Measurements from ENCODE around the gene ENO2. TPM values are rescaled to one million over a fixed set of nuclear protein-coding genes. Genes with fewer than 3 reads are reported as not detected.
A peak's percentile ranks its signal among the peaks of the same experiment; 100 is the strongest.

ENO2 gene
- total RNA-seq, 1 donor from 2014 or later = 29.7 TPM

DNA sequence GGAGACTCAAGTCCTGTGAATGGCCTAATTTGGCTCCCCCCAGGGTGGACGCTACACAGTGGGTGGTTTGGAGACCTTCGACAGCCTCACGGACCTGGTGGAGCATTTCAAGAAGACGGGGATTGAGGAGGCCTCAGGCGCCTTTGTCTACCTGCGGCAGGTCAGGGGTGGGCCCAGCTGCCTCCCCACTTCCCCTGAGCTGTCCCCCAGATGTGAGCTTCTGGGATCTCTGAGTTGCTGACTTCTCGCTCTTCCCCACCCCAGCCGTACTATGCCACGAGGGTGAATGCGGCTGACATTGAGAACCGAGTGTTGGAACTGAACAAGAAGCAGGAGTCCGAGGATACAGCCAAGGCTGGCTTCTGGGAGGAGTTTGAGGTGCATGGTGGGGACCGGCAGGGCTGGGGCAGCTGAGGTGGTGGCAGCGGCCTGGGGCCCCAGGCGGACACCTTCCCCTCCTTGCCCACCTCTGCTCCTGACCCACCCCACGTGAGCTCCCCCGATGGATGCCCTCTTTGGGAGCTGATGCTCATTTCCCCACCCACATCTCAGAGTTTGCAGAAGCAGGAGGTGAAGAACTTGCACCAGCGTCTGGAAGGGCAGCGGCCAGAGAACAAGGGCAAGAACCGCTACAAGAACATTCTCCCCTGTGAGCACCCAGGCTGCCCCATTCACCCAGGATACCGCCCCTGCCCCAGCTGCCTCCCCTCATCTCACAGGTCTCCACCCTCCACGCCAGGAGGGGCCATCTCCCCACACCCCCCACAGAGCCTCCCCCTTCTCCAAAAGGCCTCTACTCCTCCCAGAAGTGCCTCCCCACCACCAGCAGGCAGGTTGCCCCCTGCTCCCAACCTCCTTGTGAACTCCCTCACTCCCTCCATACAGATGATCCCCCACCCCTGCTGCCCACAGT, 41.0 kb downstream of the ENO2 start:
- peak; percentile 63 for DNase-seq (ENCODE audit: low spot score)
- intact Hi-C loops (cut with DNase I) = no loop called here

- intact Hi-C loops (cut with DNase I) = no loop called here
- DNase-seq (ENCODE audit: low spot score) = peak; percentile 75
Measured at GRCh38 chr12:6956021-6956727, 41.8 kb downstream of the ENO2 start.

- intact Hi-C loops (cut with DNase I) = no loop called here
- peak; percentile 71 for DNase-seq (ENCODE audit: low spot score)
Measured at GRCh38 chr12:6957151-6957701, 42.8 kb downstream of the ENO2 start.

DNA sequence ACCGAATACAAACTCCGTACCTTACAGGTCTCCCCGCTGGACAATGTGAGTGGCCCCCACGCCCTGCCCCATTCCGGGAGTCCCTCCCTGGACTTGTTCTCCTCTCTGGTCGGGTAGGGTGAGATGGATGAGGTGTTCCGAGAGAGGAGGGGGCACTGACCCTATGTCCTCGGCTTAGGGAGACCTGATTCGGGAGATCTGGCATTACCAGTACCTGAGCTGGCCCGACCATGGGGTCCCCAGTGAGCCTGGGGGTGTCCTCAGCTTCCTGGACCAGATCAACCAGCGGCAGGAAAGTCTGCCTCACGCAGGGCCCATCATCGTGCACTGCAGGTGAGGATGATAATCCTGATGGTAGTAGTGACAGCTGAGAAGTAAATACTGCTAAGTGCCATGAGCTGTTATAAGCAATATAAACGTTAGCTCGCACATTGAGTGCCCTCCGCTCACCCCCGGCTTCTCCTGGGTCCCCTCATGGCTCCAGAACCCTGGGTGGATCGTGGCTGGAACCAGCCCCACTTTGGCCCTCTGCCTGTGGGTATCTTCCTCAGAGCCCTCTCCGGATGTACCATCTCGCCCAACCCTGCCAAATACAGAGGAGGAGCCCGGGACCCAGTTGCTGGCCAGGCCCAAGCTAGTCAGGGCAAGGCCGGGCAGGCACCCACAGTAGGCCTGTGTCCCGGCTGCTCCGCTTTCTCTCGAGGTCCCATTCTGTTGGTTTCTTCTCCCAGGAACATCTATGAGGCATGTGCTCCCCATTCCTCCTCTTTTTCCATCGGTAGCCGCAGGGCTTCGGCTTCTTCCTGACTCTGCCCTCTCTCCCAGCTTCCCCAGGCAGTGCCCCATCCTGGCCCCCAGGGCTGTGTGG, 43.6 kb downstream of the ENO2 start:
- no peak for DNase-seq (ENCODE audit: low spot score)
- intact Hi-C loops (cut with DNase I) = no loop called here

DNA sequence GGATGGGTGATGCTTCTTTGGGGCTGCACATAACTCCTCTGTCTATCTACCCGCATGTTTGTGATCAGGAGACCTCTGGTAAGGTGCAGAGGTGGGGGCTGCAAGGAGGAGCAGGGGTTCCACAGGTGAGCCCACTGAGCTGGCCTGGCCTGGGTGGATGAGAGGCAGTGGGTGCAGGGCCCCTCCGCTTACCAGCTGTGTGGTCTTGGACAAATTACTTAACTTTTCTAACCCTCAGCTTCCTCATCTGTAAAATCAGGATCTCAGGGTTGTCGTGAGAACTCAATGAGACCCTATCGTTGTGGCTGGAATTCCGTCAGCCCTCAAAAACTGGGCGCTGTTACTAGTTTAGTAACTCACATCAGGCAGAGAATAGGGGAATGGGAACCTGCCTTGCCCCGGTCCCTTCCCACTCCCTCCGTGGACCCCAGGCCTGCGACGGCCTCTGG, 44.3 kb downstream of the ENO2 start:
- intact Hi-C loops (cut with DNase I) = no loop called here
- DNase-seq (ENCODE audit: low spot score) = no peak

DNA sequence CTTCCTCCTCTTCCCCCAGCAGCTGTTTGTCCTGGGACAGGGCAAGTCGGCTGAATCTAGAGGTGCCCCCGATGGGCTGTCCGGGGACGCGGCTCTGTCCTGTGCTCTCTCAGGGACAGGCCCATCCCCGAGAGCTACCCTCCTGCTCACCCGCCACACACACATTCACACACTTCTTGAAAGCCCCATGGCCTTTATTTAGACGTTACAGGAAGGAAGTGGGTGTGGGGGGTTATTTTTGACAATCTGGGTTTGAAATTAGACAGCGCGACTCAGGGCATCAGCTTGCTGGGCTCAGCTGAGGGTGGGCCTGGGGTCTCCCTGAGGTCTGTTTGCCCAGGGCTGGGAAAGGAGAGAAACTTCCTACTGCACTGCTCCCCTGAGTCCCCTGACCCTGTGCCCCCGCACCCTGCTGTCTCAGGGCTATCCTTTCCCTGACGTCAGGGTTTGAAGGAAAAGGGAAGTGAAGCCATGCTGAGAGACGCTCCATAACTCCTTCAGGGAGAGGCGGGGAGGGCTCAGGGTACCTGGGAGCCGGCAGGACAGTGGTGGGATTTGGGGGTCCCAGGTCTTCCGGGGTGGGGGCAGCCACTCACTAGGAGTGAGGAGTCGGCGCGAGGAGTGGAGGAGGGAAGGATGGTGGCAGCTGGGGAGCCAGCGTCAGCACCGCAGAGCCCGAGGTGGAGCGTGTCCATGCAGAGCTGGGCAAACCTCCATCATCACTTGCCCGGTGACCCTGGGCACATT, 44.9 kb downstream of the ENO2 start:
- intact Hi-C loops (cut with DNase I) = no loop called here
- DNase-seq (ENCODE audit: low spot score) = no peak

GRCh38 chr12:6959805-6960592, 45.6 kb downstream of the ENO2 start:
- intact Hi-C loops (cut with DNase I) = no loop called here
- no peak for DNase-seq (ENCODE audit: low spot score)

- intact Hi-C loops (cut with DNase I) = no loop called here
- no peak for DNase-seq (ENCODE audit: low spot score)
Measured at GRCh38 chr12:6960593-6961277, 46.4 kb downstream of the ENO2 start.

DNA sequence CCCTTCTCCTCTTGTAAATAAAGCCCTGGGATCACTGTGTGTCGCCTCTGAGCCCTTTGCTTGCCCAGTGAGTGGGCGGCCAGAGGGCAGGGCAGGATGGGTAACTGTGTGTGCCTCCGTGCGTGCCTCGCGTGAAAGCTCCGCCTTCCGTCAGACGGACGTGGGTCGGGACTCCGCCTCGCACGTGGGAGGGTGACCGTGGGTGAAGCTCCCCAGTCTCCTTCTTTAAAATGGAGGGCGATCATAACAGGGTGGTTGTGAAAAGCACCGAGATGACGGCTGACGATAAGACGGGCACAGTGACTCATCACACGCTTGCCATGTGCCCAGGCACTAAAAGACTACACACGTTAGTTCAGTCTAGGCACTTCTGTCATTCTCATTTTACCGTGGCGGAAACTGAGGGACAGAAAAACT, 46.9 kb downstream of the ENO2 start:
- DNase-seq (ENCODE audit: low spot score) = peak; percentile 80
- intact Hi-C loops (cut with DNase I) = no loop called here

- intact Hi-C loops (cut with DNase I) = no loop called here
- DNase-seq (ENCODE audit: low spot score) = peak; percentile 79
Measured at GRCh38 chr12:6961695-6962284, 47.4 kb downstream of the ENO2 start.

DNA sequence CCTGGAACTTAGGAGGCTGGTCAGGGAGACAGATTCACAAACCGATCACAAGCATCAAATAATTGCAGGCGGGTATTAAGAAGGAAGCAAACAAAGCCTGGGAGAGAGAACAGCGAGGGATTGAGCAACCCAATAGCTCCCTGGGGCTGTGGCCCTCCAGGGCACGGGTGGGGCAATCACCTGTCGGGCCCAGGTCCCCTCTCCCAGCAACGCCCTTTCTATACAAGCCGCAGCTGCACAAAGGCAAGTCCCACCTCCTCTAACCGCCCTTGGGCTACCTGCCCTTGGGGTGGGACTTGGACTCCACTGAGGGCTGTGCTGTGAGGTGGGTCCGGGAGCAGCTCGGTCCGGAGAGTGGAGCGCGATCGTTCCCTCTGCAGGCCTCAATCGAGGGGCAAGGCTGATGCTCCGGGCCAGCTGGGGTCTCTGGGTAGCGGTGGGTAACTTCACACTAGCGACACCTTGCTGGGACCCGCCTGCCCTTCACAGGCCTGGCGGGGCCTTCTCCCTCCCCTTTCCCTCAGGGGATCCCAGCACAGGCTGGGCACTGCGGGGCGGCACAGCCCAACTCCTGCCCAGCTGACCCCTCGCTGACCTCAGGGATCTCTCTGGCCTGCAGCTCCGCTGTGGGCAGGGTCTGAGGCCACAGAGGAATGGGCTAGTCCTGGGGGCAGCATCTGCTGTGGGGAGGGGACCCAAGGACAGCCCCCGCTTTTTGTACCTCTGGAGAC, 48.1 kb downstream of the ENO2 start:
- DNase-seq (ENCODE audit: low spot score) = peak; percentile 76
- intact Hi-C loops (cut with DNase I) = no loop called here

DNA sequence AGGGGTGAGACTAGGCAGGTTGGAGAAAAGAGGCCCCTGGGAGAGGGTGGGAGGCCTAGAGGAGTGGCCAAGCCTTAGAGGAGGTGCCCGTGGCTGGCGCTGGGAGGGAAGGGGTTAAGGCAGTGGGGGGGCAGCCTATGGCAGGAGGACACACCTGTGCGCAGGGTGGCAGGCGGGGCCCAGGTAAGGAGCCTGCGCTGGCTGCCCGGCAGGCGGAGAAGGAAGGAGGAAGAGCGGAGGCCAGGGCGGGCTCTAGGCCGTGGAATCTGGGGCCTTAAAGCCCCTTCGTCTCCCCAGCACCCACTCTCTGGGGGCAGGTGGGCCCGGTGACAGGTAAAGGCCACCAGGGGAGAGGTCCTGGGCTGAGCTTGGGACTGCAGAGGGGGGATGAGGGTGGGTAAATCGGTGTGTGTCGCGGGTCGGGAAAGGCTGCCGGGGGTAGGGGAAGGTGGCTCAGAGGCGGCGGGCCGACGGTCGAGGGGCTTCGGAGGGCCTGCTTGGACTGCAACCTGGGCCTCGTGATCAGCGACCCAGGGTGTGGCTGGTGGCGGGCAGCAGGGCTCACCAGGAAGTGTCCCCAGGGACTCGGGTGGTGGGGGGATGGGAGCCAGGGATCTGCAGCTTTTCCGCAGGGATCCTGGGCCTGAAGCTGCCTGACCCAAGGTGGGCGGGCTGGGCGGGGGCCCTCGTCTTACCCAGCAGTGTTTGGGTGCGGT, 48.8 kb downstream of the ENO2 start:
- peak; percentile 70 for DNase-seq (ENCODE audit: low spot score)

DNA sequence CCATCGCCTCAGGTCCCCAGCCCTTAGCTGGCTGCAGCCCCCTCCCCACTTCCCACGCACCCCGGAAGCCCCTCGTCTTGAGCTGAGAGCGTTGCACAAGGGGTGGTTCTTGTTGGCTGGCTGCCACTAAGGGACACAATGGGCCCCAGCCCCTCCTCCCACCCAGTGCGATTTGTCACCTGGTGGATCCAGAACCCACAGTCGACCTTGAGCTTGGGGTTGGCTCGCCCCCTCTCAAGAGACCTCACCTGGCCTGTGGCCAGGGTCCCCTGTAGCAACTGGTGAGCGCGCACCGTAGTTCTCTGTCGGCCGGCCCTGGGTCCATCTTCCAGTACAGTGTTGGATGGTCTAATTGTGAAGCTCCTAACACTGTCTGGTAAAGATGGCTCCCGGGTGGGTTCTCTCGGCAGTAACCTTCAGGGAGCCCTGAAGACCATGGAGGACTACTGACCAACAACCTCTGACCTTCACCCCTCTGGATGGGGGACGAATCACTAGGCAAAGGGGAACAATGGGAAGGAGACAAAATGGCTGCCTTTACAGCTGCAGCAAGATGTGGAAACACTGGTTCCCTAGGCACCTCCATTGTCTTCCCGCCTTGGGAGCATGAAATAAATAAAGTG, 49.5 kb downstream of the ENO2 start:
- DNase-seq (ENCODE audit: low spot score) = peak; percentile 73
- intact Hi-C loops (cut with DNase I) = loop anchor here (2.0 kb wide), 1 partner anchor 39 kb away; no protein-coding TSS in a partner anchor

More for the DNA sequence above, 48.8 kb downstream of the ENO2 start:
- intact Hi-C loops (cut with DNase I) = no loop called here

- peak; percentile 69 for DNase-seq (ENCODE audit: low spot score)
- intact Hi-C loops (cut with DNase I) = loop anchor here (1.0 to 2.0 kb wide), 2 partner anchors 20 to 40 kb away; partner anchors contain the start of gene C12orf57
Measured at GRCh38 chr12:6964605-6965025, 50.2 kb downstream of the ENO2 start.

- intact Hi-C loops (cut with DNase I) = loop anchor here (1.0 to 2.0 kb wide), 2 partner anchors 21 to 40 kb away; partner anchors contain the start of gene C12orf57
Measured at GRCh38 chr12:6965026-6965661, 50.8 kb downstream of the ENO2 start.

More at GRCh38 chr12:6965026-6965661, 50.8 kb downstream of the ENO2 start:
- DNase-seq (ENCODE audit: low spot score) = peak; percentile 96

Data from cardiac septum (tissue), 1 donor.